GM06990 (cell line): ENCODE measurements around the gene KLHL3.

ENCODE experiments used
- DNase-seq: peaks from one replicate; pipeline ENCODE4 v3.0.0-alpha.2; 2011; ENCODE audit not compliant: insufficient read length; ENCODE audit errors: extremely low read depth
- H3K27me3 ChIP-seq: replicated peaks from 2 replicates; pipeline ENCODE4 v1.6.0; 2011; ENCODE audit warnings: low read length; ENCODE audit not compliant: control insufficient read depth, insufficient read depth
- H3K36me3 ChIP-seq: 2 replicates; pipeline ENCODE4 v1.5.1; 2011; ENCODE audit warnings: low read length; ENCODE audit not compliant: control insufficient read depth, insufficient read depth
- H3K4me3 ChIP-seq: replicated peaks from 2 replicates; pipeline ENCODE4 v1.5.1; 2011; ENCODE audit warnings: low read depth, mild to moderate bottlenecking, control low read depth, low read length
- CTCF ChIP-seq: IDR thresholded peaks from 2 replicates; pipeline ENCODE4 v1.5.1; 2011; ENCODE audit warnings: low read length, control low read depth, mild to moderate bottlenecking, inconsistent platforms; ENCODE audit not compliant: insufficient read depth, poor library complexity, severe bottlenecking

KLHL3 gene

GRCh38 chr5:137718611-137719010 lies 17.3 kb downstream of the KLHL3 start:
- Histone ChIP-seq H3K4me3 (no peak overlapping the region), H3K36me3 (no peaks in the 10 kb centered on the region), H3K27me3 (no peaks in the 10 kb centered on the region)
- no peak for DNase-seq
- TF ChIP-seq CTCF: no peak

- Histone ChIP-seq H3K27me3 (no peaks in the 10 kb centered on the region), H3K4me3 (no peak overlapping the region), H3K36me3 (no peaks in the 10 kb centered on the region)
- no peak for TF ChIP-seq CTCF
- no peak for DNase-seq
These were observed 19.6 kb downstream of the KLHL3 start for GRCh38 chr5:137716337-137716736.

DNA sequence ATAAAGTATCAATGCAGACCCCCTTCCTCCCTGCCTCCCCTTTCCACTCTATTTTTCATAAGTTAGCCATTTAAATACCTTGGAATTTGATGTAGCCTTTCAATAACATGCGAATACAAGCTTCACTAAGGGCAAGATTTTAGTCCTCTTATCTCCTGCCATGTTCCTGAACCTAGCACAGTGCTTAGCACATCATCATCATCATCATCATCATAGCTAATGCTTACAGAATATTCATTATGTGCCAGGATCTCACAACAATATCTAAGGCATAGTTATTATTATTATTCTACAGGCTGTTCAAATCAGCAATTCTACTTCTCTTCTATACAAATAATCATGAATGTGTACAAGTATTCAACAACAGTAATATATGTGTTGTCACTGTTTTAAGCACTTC lies 20.4 kb downstream of the KLHL3 start:
- Histone ChIP-seq H3K4me3 (no peak overlapping the region), H3K36me3 (no peaks in the 10 kb centered on the region), H3K27me3 (no peaks in the 10 kb centered on the region)
- no peak for TF ChIP-seq CTCF
- DNase-seq: no peak

- DNase-seq: no peak
- Histone ChIP-seq H3K36me3 (no peaks in the 10 kb centered on the region), H3K4me3 (no peak overlapping the region), H3K27me3 (no peaks in the 10 kb centered on the region)
- no peak for TF ChIP-seq CTCF
These were observed 20.9 kb downstream of the KLHL3 start for GRCh38 chr5:137714946-137715345.

GRCh38 chr5:137714494-137714893 lies 21.4 kb downstream of the KLHL3 start:
- H3K36me3 ChIP-seq: peaks cover under 1% of the 10 kb centered on the region; the same call in 1 of the 2 replicates
- no peaks in the 10 kb centered on the region for H3K27me3 ChIP-seq
- TF ChIP-seq CTCF: no peak
- DNase-seq: no peak
- H3K4me3 ChIP-seq: no peak overlapping the region

- no peak for DNase-seq
- Histone ChIP-seq H3K27me3 (no peaks in the 10 kb centered on the region), H3K4me3 (no peak overlapping the region), H3K36me3 (peaks cover 3% of the 10 kb centered on the region)
- no peak for TF ChIP-seq CTCF
These were observed 23.7 kb downstream of the KLHL3 start for GRCh38 chr5:137712139-137712667.
